A172 (cell line): Measurements from ENCODE around the gene FAM13A. TPM values are rescaled to one million over a fixed set of nuclear protein-coding genes. Genes with fewer than 3 reads are reported as not detected.

Experiments used
- DNase-seq: peaks from one replicate; pipeline ENCODE4 v3.0.0-alpha.2; 2015; ENCODE audit warnings: low spot score
- total RNA-seq: library from RNA; depleted of rRNA; stranded (reverse); fragments of >200 nt; shearing (Covaris generic); gene quantifications from 2 replicates; pipeline ENCODE4 v1.2.3, GENCODE V29; 2014

FAM13A gene
- total RNA-seq, 1 experiment from 2014 or later, result 9.8 TPM

GRCh38 chr4:88812420-88812819 lies 244.6 kb downstream of the FAM13A start:
- no peak for DNase-seq

DNA sequence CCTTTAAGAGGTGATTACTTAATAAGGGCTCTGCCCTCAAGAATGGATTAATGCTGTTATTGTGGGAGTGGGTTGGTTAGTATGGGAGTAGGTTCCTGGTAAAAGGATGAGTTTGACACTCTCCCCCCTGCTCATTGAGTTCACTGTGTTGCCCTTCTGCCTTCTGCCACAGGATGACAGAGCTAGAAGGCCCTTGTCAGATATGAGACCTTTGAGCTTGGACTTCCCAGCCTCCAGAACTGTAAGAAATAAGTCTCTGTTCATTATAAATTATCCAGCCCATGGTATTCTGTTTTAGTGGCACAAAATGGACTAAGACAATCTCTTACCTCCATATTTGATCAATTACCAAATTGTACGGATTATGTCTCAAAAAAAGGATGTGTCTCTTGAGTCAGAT lies 245.1 kb downstream of the FAM13A start:
- DNase-seq, result no peak

GRCh38 chr4:88810325-88810724 lies 246.7 kb downstream of the FAM13A start:
- DNase-seq, result no peak

DNA sequence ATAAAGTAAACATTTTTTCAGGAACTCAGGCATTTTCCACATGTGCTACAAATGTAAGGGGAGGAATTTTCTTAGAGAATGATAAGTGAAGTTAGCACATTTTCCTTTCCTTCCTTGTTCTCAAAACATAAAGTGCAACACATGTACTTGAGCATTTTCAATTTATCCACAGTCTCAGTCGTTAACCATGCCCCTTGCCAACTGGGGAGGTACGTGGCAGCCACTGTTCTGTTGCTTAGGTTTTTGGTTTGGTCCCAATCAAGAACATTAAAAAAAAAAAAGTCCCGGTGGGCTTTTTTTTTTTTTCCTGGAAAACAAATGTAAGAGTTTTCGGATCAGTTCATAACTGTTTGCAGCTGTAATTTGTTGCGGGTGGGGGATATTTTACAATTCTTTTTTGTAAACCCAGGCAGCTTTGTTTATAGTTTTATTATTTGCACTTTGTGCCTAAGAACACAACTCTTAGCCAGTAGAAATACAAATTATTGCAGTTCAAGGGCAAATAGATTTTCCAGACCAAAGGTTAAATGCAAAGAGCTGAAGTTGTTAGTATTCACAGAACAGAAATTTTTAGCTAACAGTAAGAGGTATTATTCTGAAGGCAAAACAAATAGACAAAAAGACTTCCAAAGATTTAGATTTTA lies 247.3 kb downstream of the FAM13A start:
- no peak for DNase-seq

GRCh38 chr4:88809101-88809500 lies 247.9 kb downstream of the FAM13A start:
- no peak for DNase-seq

DNA sequence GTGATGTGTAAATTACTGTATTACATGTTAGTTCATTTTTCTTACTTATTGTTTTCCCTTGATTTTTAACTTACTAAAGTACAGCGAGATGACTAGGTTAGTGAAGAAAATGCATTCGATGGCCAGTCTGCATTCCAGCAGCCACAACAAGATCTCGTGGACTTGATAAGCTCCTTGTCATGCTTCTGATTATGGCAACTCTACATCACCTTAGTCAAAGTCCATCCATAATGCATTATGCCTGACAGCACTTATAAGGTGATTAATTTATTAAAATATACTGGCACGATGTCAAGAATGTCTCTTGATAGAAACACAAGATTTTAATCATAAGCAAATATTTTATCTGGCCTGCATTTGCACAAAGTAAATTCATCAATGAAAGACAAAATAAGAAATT lies 249.5 kb downstream of the FAM13A start:
- no peak for DNase-seq

- no peak for DNase-seq
Observed at GRCh38 chr4:88804234-88804633, 252.8 kb downstream of the FAM13A start.

- DNase-seq, result peak; percentile 48
Observed at GRCh38 chr4:88803600-88804096, 253.3 kb downstream of the FAM13A start.

- no peak for DNase-seq
Observed at GRCh38 chr4:88802585-88803286, 254.2 kb downstream of the FAM13A start.

DNA sequence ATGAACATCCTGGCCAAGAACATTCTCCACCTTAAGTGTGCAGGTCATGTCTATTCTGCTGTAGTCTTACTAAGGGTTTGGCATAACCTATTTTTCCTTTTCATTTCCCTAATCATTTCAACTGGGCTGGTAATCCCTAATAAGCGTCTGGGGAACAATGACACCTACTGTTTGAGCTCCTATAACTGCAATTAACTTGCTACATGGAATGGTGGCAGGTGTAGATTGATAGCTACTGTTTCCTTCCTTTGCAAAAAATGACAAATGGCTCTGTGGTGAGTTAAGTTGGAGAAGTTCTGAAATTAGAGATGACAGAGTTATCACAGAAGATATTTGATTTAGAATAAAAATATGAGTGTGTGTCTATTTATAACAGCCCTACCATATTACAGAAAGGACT lies 254.8 kb downstream of the FAM13A start:
- DNase-seq, result no peak

DNA sequence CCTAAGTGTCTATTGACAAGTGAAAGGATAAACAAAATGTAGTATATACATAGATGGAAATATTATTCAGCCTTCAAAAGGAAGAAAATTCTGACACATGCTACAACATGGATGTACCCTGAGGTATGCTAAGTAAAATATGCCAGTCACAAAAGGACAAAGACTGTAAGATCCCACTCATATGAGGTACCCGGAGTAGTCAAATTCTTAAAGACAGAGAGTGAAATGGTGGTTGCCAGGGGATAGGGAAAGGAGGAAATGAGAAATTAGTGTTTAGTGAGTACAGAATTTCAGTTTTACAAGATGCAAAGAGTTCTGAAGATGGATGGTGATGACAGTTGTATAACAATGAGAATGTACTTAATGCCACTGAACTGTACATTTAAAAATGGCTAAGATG lies 257.1 kb downstream of the FAM13A start:
- no peak for DNase-seq

GRCh38 chr4:88797725-88798124 lies 259.3 kb downstream of the FAM13A start:
- no peak for DNase-seq

GRCh38 chr4:88796545-88796944 lies 260.4 kb downstream of the FAM13A start:
- DNase-seq, result no peak

GRCh38 chr4:88794952-88795351 lies 262.0 kb downstream of the FAM13A start:
- no peak for DNase-seq

DNA sequence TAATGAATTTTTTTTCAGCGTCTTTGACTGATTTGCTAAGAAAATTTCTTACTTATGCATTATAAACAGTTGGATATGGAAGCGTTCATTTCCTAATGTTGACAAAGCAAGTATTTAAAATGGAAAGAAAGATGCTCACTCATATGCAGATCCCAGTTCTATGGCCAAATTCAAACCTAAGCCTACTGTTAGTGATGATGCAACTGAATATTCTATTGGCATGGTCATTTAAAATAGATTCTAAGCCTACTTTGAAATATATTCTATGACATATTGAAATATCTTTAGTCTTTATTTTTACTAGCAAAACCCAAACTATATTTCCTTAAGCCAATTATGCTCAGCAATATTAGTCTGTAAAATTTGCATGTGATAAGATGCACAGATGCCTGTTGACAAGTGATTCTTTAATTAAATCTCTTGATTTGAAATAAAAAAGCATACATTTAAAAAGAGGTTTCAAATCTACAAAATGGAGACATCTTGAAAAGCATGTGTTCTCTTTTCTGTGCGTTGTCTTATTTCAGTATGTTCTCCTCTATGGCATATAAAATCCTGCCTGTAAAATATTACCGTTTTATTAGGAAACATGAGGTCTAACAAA lies 262.8 kb downstream of the FAM13A start:
- no peak for DNase-seq

- DNase-seq, result no peak
Observed at GRCh38 chr4:88793475-88793874, 263.5 kb downstream of the FAM13A start.

- DNase-seq, result peak; percentile 6
Observed at GRCh38 chr4:88792821-88793220, 264.2 kb downstream of the FAM13A start.

GRCh38 chr4:88792268-88792781 lies 264.7 kb downstream of the FAM13A start:
- peak; percentile 68 for DNase-seq

GRCh38 chr4:88791274-88791673 lies 265.7 kb downstream of the FAM13A start:
- DNase-seq, result peak; percentile 21

- DNase-seq, result no peak
Observed at GRCh38 chr4:88788895-88789294, 268.1 kb downstream of the FAM13A start.

DNA sequence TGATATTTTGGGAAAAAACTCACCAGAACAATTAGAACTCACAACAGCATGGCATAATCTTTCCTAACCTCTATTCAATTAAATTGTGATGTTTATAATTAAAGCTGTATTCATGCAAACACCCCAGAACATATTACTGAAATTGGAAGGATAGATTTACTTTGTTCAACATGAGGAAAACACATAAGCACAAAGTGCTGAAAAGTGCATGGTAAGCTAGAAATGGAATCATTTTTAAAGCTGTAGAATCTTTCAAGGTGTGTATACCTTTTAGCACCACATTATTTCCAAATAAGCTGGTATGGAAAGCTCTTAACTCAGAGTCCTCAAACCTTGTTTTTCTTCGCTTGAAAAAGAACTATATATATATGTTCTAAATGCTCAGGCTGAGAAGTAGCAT lies 268.6 kb downstream of the FAM13A start:
- no peak for DNase-seq

DNA sequence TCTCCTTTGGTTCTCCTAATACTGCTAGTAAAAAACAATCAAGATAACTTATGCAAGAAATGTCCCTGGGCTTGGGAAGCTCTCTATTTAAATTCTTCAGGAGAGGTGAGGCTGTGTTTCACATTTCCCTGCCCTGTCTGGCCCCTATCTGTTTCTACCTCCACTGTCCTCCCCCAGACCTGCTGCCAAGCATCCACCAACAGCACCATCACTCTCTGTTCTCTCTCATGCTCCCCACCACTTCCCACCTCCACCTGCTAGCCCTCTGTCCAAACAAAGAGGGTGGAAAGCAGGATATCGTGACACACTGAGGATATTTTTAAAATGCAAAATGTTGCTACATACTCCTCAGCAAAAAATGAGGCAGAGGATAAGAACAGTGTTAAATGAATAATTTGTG lies 271.0 kb downstream of the FAM13A start:
- DNase-seq, result no peak

- no peak for DNase-seq
Observed at GRCh38 chr4:88780389-88780788, 276.6 kb downstream of the FAM13A start.
